Right lobe of liver (tissue), 6 donors: ENCODE measurements around the gene FRS2. TPM values are rescaled to one million over a fixed set of nuclear protein-coding genes. Genes with fewer than 3 reads are reported as not detected.

Source experiments
- ATAC-seq, 4 donors: fragments of 200-7000 bp; cut with Tn5 transposase; one replicate each; pipeline ENCODE4 v1.9.1; 2020; ENCODE audit warnings: mild to moderate bottlenecking in 4 of 4, moderate library complexity in 4 of 4
- DNase-seq, 3 donors: peaks; one replicate each; pipeline ENCODE4 v3.0.0-alpha.2; 2020
- H3K27ac ChIP-seq, 3 donors: fragments of 200-600 bp; one replicate each; pipeline ENCODE4 v1.8.0; 2022
- H3K27me3 ChIP-seq, 2 donors: fragments of 200-600 bp; one replicate each; pipeline ENCODE4 v1.8.0; 2022
- H3K36me3 ChIP-seq, 4 donors: fragments of 200-600 bp; sonication (generic) in 1 of 4; one replicate each; pipeline versions ENCODE4 v1.5.1 to v1.8.0; 2017 to 2022; ENCODE audit warnings: control low read depth in 1 of 4
- H3K4me1 ChIP-seq, 4 donors: fragments of 200-600 bp; sonication (generic) in 1 of 4; one replicate each; pipeline versions ENCODE4 v1.5.1 to v1.8.0; 2017 to 2022; ENCODE audit warnings: control low read depth in 1 of 4
- H3K4me3 ChIP-seq, 3 donors: fragments of 200-600 bp; one replicate each; pipeline ENCODE4 v1.8.0; 2022
- H3K9me3 ChIP-seq, 4 donors: fragments of 200-600 bp; sonication (generic) in 1 of 4; one replicate each; pipeline versions ENCODE4 v1.5.1 to v1.8.0; 2017 to 2022; ENCODE audit warnings: control low read depth in 1 of 4
- CTCF ChIP-seq, 4 donors: fragments of 200-600 bp in 3 of 4; fragments of 450-650 bp in 1 of 4; IDR thresholded peaks; one replicate each; pipeline versions ENCODE4 v1.5.1 to v1.8.0; 2016 to 2022; ENCODE audit warnings: antibody characterized with exemption in 4 of 4, mild to moderate bottlenecking in 2 of 4
- POLR2A ChIP-seq: fragments of 450-650 bp; IDR thresholded peaks from one replicate; pipeline ENCODE4 v1.6.1; 2017; ENCODE audit warnings: antibody characterized with exemption, mild to moderate bottlenecking
- WGBS: methylation state at CpG from one replicate; pipeline ENCODE4 v1.1.6; 2018; ENCODE audit warnings: low coverage, low lambda C conversion rate; ENCODE audit not compliant: insufficient coverage; ENCODE audit errors: missing lambda C conversion rate; 5-methylcytosine and 5-hydroxymethylcytosine counted together
- intact Hi-C, 2 donors: fragments of 100-400 bp; cut with DNase I; formaldehyde crosslinking; loops; one replicate each; pipeline versions ENCODE4 v1.11.2 to v1.14.1; 2022
- long read RNA-seq: library from polyadenylated mRNA; unstranded; transcript quantifications from one replicate; pipeline ENCODE4 v2.0.0, GENCODE V29; 2019
- total RNA-seq, 6 experiments: library from RNA; depleted of rRNA in 2 of 6; stranded (reverse); fragments of >200 nt in 2 of 6; fragmentation: NEBNext Ultra II Directional in 3 of 6; extraction: Animal tissue kit (Norgen Biotek cat#: 25700) in 3 of 6; gene quantifications; one replicate each; pipeline versions ENCODE4 v1.1.0 to v1.2.4, GENCODE V29; 2016 to 2023
- donor health status: DM: no; HTN: yes; CAD: no.
- donor health status: DM: no; HTN: no; CAD: no.
- donor health status: DM: no; HTN: no; CAD: no.
- donor health status: DM: no; HTN: yes; CAD: no.
- donor health status: DM: no; HTN: yes; CAD: no.

FRS2 gene, protein sequence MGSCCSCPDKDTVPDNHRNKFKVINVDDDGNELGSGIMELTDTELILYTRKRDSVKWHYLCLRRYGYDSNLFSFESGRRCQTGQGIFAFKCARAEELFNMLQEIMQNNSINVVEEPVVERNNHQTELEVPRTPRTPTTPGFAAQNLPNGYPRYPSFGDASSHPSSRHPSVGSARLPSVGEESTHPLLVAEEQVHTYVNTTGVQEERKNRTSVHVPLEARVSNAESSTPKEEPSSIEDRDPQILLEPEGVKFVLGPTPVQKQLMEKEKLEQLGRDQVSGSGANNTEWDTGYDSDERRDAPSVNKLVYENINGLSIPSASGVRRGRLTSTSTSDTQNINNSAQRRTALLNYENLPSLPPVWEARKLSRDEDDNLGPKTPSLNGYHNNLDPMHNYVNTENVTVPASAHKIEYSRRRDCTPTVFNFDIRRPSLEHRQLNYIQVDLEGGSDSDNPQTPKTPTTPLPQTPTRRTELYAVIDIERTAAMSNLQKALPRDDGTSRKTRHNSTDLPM
- 10 to 100 TPM; 13.8 to 27.8 (median 15.8) TPM for total RNA-seq
- long read RNA-seq, partial matches to known transcripts, result 0 of 1 reads
- long read RNA-seq, other reads (novel, unspliced or antisense), result 1 of 1 reads

DNA sequence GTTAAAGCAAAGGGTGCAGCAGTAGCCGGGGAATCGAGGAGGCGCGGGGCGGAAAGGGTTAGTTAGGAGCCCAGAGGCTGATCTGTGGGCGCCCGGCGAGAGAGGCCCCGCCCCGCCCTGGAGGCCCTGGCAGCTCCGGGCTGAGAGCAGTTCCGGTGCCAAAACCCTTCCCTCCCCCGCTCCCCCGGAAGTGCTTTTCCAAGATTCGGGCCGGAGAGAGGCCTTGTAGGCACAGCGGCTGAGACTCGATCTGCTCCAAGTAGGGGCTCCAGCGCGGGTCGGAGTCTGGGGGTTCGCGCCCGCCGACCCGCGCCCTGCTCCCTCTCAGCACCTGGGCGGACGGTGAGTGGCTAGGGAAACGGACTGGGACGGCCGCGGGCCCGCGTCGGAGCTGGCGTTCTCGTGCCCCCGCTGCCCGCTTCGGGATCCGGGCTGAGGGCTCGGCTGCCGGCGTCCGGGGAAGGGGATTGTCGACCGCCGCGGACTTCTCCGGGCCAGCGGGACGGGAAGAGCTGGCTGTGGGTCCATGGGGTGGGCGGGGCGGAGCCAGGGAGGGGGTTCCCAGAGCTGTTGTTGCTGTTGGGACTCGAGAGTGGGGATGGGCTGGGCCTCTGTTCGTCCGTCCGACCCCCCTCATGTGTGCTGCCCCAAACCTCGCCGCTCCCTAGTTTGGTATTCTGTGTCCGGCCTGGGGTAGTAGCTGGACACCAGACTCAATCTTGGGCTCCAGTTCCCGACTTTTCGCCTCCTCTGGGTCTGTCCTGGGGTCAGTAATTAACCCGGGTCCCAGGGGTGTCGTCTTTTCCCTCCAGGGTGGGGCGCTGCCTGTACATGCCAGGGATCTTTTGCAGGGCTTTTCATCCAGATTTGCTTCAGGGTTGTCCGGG lies at the start of gene FRS2:
TSS of gene FRS2 (plus strand) at position 200 of the 887 bp plus-strand sequence. CDS start 98,643 bp downstream, outside the sequence.
- WGBS, result 4% methylated on average over 13 of the region's 68 CpGs
- no peaks in the 10 kb centered on the region for H3K9me3 ChIP-seq
- ATAC-seq (peak; percentile 96 to 99 (median 98)), DNase-seq (peak; percentile 92 to 96 (median 94))
- no peaks in the 10 kb centered on the region for H3K27me3 ChIP-seq
- H3K27ac ChIP-seq, result peak within 1 kb of the TSS; percentile 88 to 94 (median 92)
- H3K4me3 ChIP-seq, result peak within 1 kb of the TSS; percentile 82 to 96 (median 83)
- peak in 3 of 4 donors; percentile 31 to 48 (median 33) for TF ChIP-seq CTCF (IDR thresholded peaks at IDR 0.05)
- peak; percentile 76 for TF ChIP-seq POLR2A
- intact Hi-C loops, result no loop called here
- peaks cover 0 to 40% (median 12%) of the 10 kb centered on the region in 4 donors for H3K4me1 ChIP-seq
- no peaks in the 10 kb centered on the region for H3K36me3 ChIP-seq

- ATAC-seq (no peak), DNase-seq (no peak)
- TF ChIP-seq POLR2A (no peak), CTCF (IDR thresholded peaks at IDR 0.05) (no peak)
- intact Hi-C loops, result no loop called here
- no peak overlapping the region for H3K4me3 ChIP-seq
- H3K27me3 ChIP-seq, result no peaks in the 10 kb centered on the region
- WGBS, result 94% methylated on average over 3 of the region's 3 CpGs
- H3K36me3 ChIP-seq, result no peaks in the 10 kb centered on the region
- no peak overlapping the region for H3K27ac ChIP-seq
- no peaks in the 10 kb centered on the region for H3K9me3 ChIP-seq
- peaks cover 0 to 18% (median 7%) of the 10 kb centered on the region in 4 donors for H3K4me1 ChIP-seq
These were observed 48.6 kb upstream of the FRS2 start for GRCh38 chr12:69421548-69421947.

DNA sequence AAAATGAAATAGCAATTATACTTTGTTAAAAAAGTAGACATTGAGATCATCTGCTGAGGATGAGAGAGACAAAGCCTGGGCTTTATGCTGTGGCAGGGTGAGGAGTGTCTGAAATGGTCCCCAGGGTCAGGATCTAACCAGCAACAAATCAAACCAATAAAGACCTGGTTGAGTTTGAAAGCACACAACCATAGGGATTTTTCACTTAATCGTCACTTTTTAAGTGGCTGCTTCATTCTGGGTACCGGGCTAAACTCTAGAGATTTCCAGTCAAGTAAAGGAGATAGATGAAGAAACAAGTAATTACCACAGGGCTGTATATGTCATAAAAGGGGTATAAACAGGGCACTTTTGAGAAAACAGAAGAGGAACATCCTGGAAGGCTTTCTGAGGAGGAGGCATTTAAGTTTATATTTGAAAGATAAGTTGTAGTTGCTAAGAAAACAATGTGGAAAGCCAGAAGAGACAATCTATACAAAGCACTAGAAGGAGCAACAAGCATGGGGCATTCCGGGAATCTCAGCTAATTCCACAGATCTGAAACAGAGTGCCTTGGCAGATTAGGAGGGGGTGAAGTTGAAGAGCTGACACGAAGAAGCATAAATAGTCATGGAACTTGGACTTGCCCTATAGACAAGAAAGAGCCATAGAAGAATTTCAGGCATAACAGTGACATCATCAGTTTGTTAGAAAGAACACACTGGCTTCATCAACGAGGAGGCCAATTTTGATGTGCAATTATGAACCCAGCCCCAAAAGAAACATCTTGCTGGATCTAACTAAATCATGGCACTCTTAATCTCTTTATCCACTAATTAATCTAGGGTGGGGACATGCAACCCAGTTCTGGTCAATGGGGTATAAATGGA lies 46.9 kb upstream of the FRS2 start:
- 82% methylated on average over 5 of the region's 5 CpGs for WGBS
- intact Hi-C loops, result no loop called here
- H3K4me1 ChIP-seq, result peaks cover 0 to 2% (median under 1%) of the 10 kb centered on the region in 4 donors

More for the DNA sequence above, 46.9 kb upstream of the FRS2 start:
- Histone ChIP-seq H3K4me3 (no peak overlapping the region), H3K36me3 (no peaks in the 10 kb centered on the region), H3K27ac (no peak overlapping the region), H3K27me3 (no peaks in the 10 kb centered on the region), H3K9me3 (no peaks in the 10 kb centered on the region)
- no peak for ATAC-seq
- DNase-seq, result no peak
- no peak for TF ChIP-seq CTCF (IDR thresholded peaks at IDR 0.05)
- TF ChIP-seq POLR2A, result no peak
